IPS-15b (cell line): ENCODE measurements around the gene KCTD16.

Experiments used
- H3K27me3 ChIP-seq: one replicate; pipeline ENCODE4 v1.6.1; 2013; ENCODE audit warnings: low read length; ENCODE audit not compliant: control insufficient read depth, insufficient read depth
- H3K36me3 ChIP-seq: one replicate; pipeline ENCODE4 v1.6.1; 2013; ENCODE audit warnings: low read length; ENCODE audit not compliant: control insufficient read depth, insufficient read depth
- H3K4me1 ChIP-seq: one replicate; pipeline ENCODE4 v1.6.1; 2013; ENCODE audit warnings: mild to moderate bottlenecking, low read length; ENCODE audit not compliant: control insufficient read depth, insufficient read depth
- H3K4me3 ChIP-seq: one replicate; pipeline ENCODE4 v1.5.1; 2013; ENCODE audit warnings: low read depth, low read length
- H3K9ac ChIP-seq: one replicate; pipeline ENCODE4 v1.6.1; 2013; ENCODE audit warnings: low read depth, mild to moderate bottlenecking, low read length
- H3K9me3 ChIP-seq: one replicate; pipeline ENCODE4 v1.6.1; 2013; ENCODE audit warnings: mild to moderate bottlenecking, low read length; ENCODE audit not compliant: control insufficient read depth, insufficient read depth

KCTD16 gene

GRCh38 chr5:144460600-144460999 is 289.9 kb downstream of the KCTD16 start:
- Histone ChIP-seq H3K36me3 (no peaks in the 10 kb centered on the region), H3K9me3 (no peaks in the 10 kb centered on the region)

GRCh38 chr5:144462577-144462976 is 291.9 kb downstream of the KCTD16 start:
- no peaks in the 10 kb centered on the region for H3K4me1 ChIP-seq
- H3K27me3 ChIP-seq = no peaks in the 10 kb centered on the region
- H3K9ac ChIP-seq = no peak overlapping the region
- no peaks in the 10 kb centered on the region for H3K9me3 ChIP-seq
- no peaks in the 10 kb centered on the region for H3K36me3 ChIP-seq
- no peak overlapping the region for H3K4me3 ChIP-seq

More at GRCh38 chr5:144460600-144460999, 289.9 kb downstream of the KCTD16 start:
- Histone ChIP-seq H3K4me3 (no peak overlapping the region), H3K9ac (no peak overlapping the region), H3K27me3 (no peaks in the 10 kb centered on the region), H3K4me1 (no peaks in the 10 kb centered on the region)

- H3K4me3 ChIP-seq = no peak overlapping the region
- no peaks in the 10 kb centered on the region for H3K36me3 ChIP-seq
- no peaks in the 10 kb centered on the region for H3K4me1 ChIP-seq
- H3K27me3 ChIP-seq = no peaks in the 10 kb centered on the region
- no peaks in the 10 kb centered on the region for H3K9me3 ChIP-seq
- H3K9ac ChIP-seq = no peak overlapping the region
These were observed 293.0 kb downstream of the KCTD16 start for GRCh38 chr5:144463481-144464223.

GRCh38 chr5:144464306-144464705 is 293.6 kb downstream of the KCTD16 start:
- H3K36me3 ChIP-seq = no peaks in the 10 kb centered on the region
- no peaks in the 10 kb centered on the region for H3K4me1 ChIP-seq
- H3K9me3 ChIP-seq = no peaks in the 10 kb centered on the region
- no peak overlapping the region for H3K4me3 ChIP-seq
- no peaks in the 10 kb centered on the region for H3K27me3 ChIP-seq
- no peak overlapping the region for H3K9ac ChIP-seq

- H3K4me1 ChIP-seq = no peaks in the 10 kb centered on the region
These were observed 294.8 kb downstream of the KCTD16 start for GRCh38 chr5:144465441-144465840.

GRCh38 chr5:144467792-144468191 is 297.1 kb downstream of the KCTD16 start:
- no peak overlapping the region for H3K4me3 ChIP-seq

More at GRCh38 chr5:144465441-144465840, 294.8 kb downstream of the KCTD16 start:
- no peaks in the 10 kb centered on the region for H3K27me3 ChIP-seq
- H3K4me3 ChIP-seq = no peak overlapping the region
- no peaks in the 10 kb centered on the region for H3K9me3 ChIP-seq
- no peak overlapping the region for H3K9ac ChIP-seq
- H3K36me3 ChIP-seq = no peaks in the 10 kb centered on the region

GRCh38 chr5:144468571-144468970 is 297.9 kb downstream of the KCTD16 start:
- Histone ChIP-seq H3K4me3 (no peak overlapping the region), H3K4me1 (no peaks in the 10 kb centered on the region), H3K9me3 (no peaks in the 10 kb centered on the region), H3K9ac (no peak overlapping the region), H3K36me3 (no peaks in the 10 kb centered on the region), H3K27me3 (no peaks in the 10 kb centered on the region)

More at GRCh38 chr5:144467792-144468191, 297.1 kb downstream of the KCTD16 start:
- Histone ChIP-seq H3K9me3 (no peaks in the 10 kb centered on the region), H3K9ac (no peak overlapping the region), H3K36me3 (no peaks in the 10 kb centered on the region), H3K4me1 (no peaks in the 10 kb centered on the region), H3K27me3 (no peaks in the 10 kb centered on the region)

- Histone ChIP-seq H3K36me3 (no peaks in the 10 kb centered on the region), H3K27me3 (no peaks in the 10 kb centered on the region), H3K9ac (no peak overlapping the region), H3K4me3 (no peak overlapping the region), H3K4me1 (no peaks in the 10 kb centered on the region), H3K9me3 (no peaks in the 10 kb centered on the region)
These were observed 298.4 kb downstream of the KCTD16 start for GRCh38 chr5:144469106-144469505.

GRCh38 chr5:144472221-144472620 is 301.5 kb downstream of the KCTD16 start:
- no peaks in the 10 kb centered on the region for H3K9me3 ChIP-seq
- H3K36me3 ChIP-seq = no peaks in the 10 kb centered on the region
- no peaks in the 10 kb centered on the region for H3K4me1 ChIP-seq
- H3K27me3 ChIP-seq = no peaks in the 10 kb centered on the region
- no peak overlapping the region for H3K4me3 ChIP-seq
- no peak overlapping the region for H3K9ac ChIP-seq

- no peaks in the 10 kb centered on the region for H3K36me3 ChIP-seq
- H3K4me3 ChIP-seq = no peak overlapping the region
- H3K9me3 ChIP-seq = no peaks in the 10 kb centered on the region
- H3K4me1 ChIP-seq = no peaks in the 10 kb centered on the region
- no peak overlapping the region for H3K9ac ChIP-seq
- H3K27me3 ChIP-seq = no peaks in the 10 kb centered on the region
These were observed 303.0 kb downstream of the KCTD16 start for GRCh38 chr5:144473650-144474049.

GRCh38 chr5:144478565-144478964 is 307.9 kb downstream of the KCTD16 start:
- Histone ChIP-seq H3K36me3 (no peaks in the 10 kb centered on the region), H3K27me3 (no peaks in the 10 kb centered on the region), H3K9me3 (no peaks in the 10 kb centered on the region), H3K4me1 (no peaks in the 10 kb centered on the region), H3K9ac (no peak overlapping the region), H3K4me3 (no peak overlapping the region)

GRCh38 chr5:144481861-144482260 is 311.2 kb downstream of the KCTD16 start:
- peaks cover 2% of the 10 kb centered on the region for H3K4me1 ChIP-seq
- H3K36me3 ChIP-seq = no peaks in the 10 kb centered on the region
- H3K4me3 ChIP-seq = no peak overlapping the region
- H3K9ac ChIP-seq = no peak overlapping the region
- H3K9me3 ChIP-seq = no peaks in the 10 kb centered on the region
- no peaks in the 10 kb centered on the region for H3K27me3 ChIP-seq
